ENCODE measurements around the gene COX6A2.
"Not testable (repeated sequence)": the region's sequence is repeated elsewhere in the genome, so short reads cannot be mapped to it uniquely, and the experiment has no call there.

Gene COX6A2

GRCh38 chr16:31461921-31462804, 34.0 kb upstream of the COX6A2 start:
- no peak for DNase-seq

GRCh38 chr16:31461201-31461920, 33.2 kb upstream of the COX6A2 start:
- DNase-seq: no peak

- DNase-seq: no peak
Measured at GRCh38 chr16:31460582-31461002, 32.4 kb upstream of the COX6A2 start.

- peak; percentile 91 to 92 for DNase-seq
Measured at GRCh38 chr16:31459687-31460581, 31.8 kb upstream of the COX6A2 start.

GRCh38 chr16:31458844-31459686, 30.9 kb upstream of the COX6A2 start, which contains the start of gene ARMC5:
ARMC5 (plus strand) TSS chr16:31459501; CDS start chr16:31459525, 24 bp downstream.
- peak; percentile 68 to 75 for DNase-seq

GRCh38 chr16:31458073-31458843, 30.1 kb upstream of the COX6A2 start:
- peak in 1 of 2 experiments; percentile 19 for DNase-seq

GRCh38 chr16:31456988-31457360, 28.8 kb upstream of the COX6A2 start:
- no peak for DNase-seq

- DNase-seq: no peak
Measured at GRCh38 chr16:31455601-31456314, 27.6 kb upstream of the COX6A2 start.

- DNase-seq: no peak
Measured at GRCh38 chr16:31453255-31454204, 25.4 kb upstream of the COX6A2 start.

- no peak for DNase-seq
Measured at GRCh38 chr16:31452631-31453106, 24.5 kb upstream of the COX6A2 start.

- no peak for DNase-seq
Measured at GRCh38 chr16:31451681-31452351, 23.7 kb upstream of the COX6A2 start.

GRCh38 chr16:31451201-31451600, 23.0 kb upstream of the COX6A2 start:
- no peak for DNase-seq

- DNase-seq: not testable (repeated sequence)
Measured at GRCh38 chr16:31445931-31446330, 17.8 kb upstream of the COX6A2 start.

GRCh38 chr16:31441956-31442355, 13.8 kb upstream of the COX6A2 start:
- no peak for DNase-seq

GRCh38 chr16:31440516-31441184, 12.5 kb upstream of the COX6A2 start:
- no peak for DNase-seq

GRCh38 chr16:31439519-31439918, 11.4 kb upstream of the COX6A2 start:
- DNase-seq: no peak

GRCh38 chr16:31439023-31439422, 10.9 kb upstream of the COX6A2 start:
- DNase-seq: not testable (repeated sequence)

GRCh38 chr16:31438414-31438813, 10.3 kb upstream of the COX6A2 start:
- DNase-seq: no peak

Data from NCI-H187 (cell line).